Skeletal muscle tissue (tissue), 4 donors: ENCODE measurements around the gene KCNC1. TPM values are rescaled to one million over a fixed set of nuclear protein-coding genes. Genes with fewer than 3 reads are reported as not detected.

Source experiments
- H3K27ac ChIP-seq: one replicate; pipeline ENCODE4 v1.7.0; 2013; ENCODE audit warnings: mild to moderate bottlenecking, low read depth, low read length, inconsistent platforms
- H3K27me3 ChIP-seq, 3 donors: one replicate each; pipeline ENCODE4 v1.7.0; 2013; ENCODE audit warnings: low read length in 3 of 3; ENCODE audit not compliant: control insufficient read depth in 3 of 3, insufficient read depth in 3 of 3
- H3K36me3 ChIP-seq, 3 donors: one replicate each; pipeline ENCODE4 v1.7.0; 2013; ENCODE audit warnings: low read length in 3 of 3; ENCODE audit not compliant: control insufficient read depth in 3 of 3, insufficient read depth in 3 of 3
- H3K4me1 ChIP-seq, 3 donors: one replicate each; pipeline ENCODE4 v1.7.0; 2013; ENCODE audit warnings: low read length in 3 of 3, mild to moderate bottlenecking in 3 of 3; ENCODE audit not compliant: control insufficient read depth in 3 of 3, insufficient read depth in 3 of 3
- H3K4me3 ChIP-seq, 3 donors: one replicate each; pipeline ENCODE4 v1.7.0; 2013; ENCODE audit warnings: low read length in 3 of 3
- H3K9ac ChIP-seq, 3 donors: one replicate each; pipeline ENCODE4 v1.7.0; 2013; ENCODE audit warnings: low read length in 3 of 3, mild to moderate bottlenecking in 3 of 3, moderate library complexity in 2 of 3, low read depth in 1 of 3
- H3K9me3 ChIP-seq, 3 donors: one replicate each; pipeline ENCODE4 v1.7.0; 2013; ENCODE audit warnings: low read length in 3 of 3; ENCODE audit not compliant: control insufficient read depth in 3 of 3
- total RNA-seq: library from RNA; depleted of rRNA; stranded (reverse); fragments of >200 nt; gene quantifications from one replicate; pipeline ENCODE4 v1.2.3, GENCODE V29; 2014
- donor health status: Osteomylitis.

KCNC1 gene
- total RNA-seq, 1 donor from 2014 or later = under 0.01 TPM

- no peak overlapping the region for H3K4me3 ChIP-seq
- no peaks in the 10 kb centered on the region for H3K36me3 ChIP-seq
- H3K9ac ChIP-seq = no peak overlapping the region
- no peaks in the 10 kb centered on the region for H3K9me3 ChIP-seq
- H3K27me3 ChIP-seq = no peaks in the 10 kb centered on the region
- peaks cover 25 to 70% (median 61%) of the 10 kb centered on the region in 3 donors for H3K4me1 ChIP-seq
- peak overlapping the region; percentile 15 for H3K27ac ChIP-seq
These were observed 61.6 kb downstream of the KCNC1 start for GRCh38 chr11:17796154-17796553.

DNA sequence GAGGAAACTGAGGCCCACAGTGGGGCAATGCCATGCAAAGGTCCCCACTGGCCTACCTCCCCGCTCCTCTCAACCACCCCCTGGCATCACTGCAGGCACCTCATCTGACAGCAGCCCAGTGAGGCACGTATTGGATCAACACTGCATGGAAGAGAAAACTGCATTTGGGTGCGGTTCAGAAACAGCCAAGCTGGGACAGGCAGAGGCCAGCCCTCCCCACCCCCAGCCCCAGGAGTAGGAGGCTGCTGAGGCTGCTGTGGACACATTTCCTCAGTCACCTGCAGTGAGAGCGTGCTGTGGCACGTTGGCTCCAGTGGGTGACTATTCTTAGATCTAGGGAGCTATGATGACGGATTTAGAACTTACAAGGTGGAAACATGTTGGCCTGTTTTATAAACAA, 63.7 kb downstream of the KCNC1 start:
- H3K27ac ChIP-seq = peak overlapping the region; percentile 90

DNA sequence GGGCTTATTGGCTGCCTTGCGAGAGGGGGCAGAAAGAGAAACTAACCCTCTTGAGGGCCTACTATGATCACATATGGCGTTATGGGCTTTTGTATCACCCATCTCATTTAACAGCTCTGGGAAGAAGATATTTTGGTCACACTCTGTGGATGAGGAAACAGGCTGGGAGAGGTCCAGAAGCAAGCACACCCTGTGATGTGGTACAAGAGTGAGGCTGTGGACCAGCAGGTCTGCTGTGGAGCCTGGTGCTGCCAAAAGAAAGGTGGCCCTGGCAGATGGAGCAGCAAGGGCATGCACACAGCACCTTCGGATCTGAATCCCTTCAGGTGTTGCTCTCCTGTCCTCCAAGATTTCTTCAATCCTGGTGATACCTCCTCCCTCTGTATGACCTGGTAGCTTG, 64.1 kb downstream of the KCNC1 start:
- no peaks in the 10 kb centered on the region for H3K27me3 ChIP-seq
- H3K4me1 ChIP-seq = peaks cover 25 to 77% (median 58%) of the 10 kb centered on the region in 3 donors
- H3K9ac ChIP-seq = peak overlapping the region; percentile 44 to 75 (median 52)
- no peaks in the 10 kb centered on the region for H3K9me3 ChIP-seq
- no peaks in the 10 kb centered on the region for H3K36me3 ChIP-seq
- H3K27ac ChIP-seq = peak overlapping the region; percentile 90
- H3K4me3 ChIP-seq = peak overlapping the region in 2 of 3 donors; percentile 15 to 41

More for the DNA sequence above, 63.7 kb downstream of the KCNC1 start:
- peak overlapping the region; percentile 44 to 75 (median 52) for H3K9ac ChIP-seq
- H3K4me1 ChIP-seq = peaks cover 25 to 79% (median 61%) of the 10 kb centered on the region in 3 donors
- H3K4me3 ChIP-seq = peak overlapping the region; percentile 18 to 41 (median 38)
- H3K36me3 ChIP-seq = no peaks in the 10 kb centered on the region
- no peaks in the 10 kb centered on the region for H3K9me3 ChIP-seq
- H3K27me3 ChIP-seq = no peaks in the 10 kb centered on the region

DNA sequence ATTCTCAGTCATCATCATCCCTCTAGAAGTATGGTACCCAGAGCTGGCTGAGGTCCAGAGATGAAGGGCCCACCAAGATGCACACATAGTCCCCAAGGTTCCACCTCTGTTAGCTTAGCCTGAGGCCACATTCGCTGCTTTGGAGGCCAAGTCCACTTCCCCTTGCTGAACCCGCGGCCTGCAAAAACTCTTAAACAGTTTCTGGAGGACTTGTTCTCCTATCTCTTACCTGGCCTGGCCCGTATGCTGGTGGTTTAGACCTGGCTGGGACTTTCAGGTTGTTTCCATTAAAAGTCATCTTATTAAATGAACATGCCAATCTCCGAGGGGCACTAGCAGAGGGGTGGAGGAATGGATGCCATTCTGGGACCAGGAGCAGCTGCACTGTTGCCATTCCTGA, 64.6 kb downstream of the KCNC1 start:
- Histone ChIP-seq H3K27ac (peak overlapping the region; percentile 90), H3K9me3 (no peaks in the 10 kb centered on the region)

DNA sequence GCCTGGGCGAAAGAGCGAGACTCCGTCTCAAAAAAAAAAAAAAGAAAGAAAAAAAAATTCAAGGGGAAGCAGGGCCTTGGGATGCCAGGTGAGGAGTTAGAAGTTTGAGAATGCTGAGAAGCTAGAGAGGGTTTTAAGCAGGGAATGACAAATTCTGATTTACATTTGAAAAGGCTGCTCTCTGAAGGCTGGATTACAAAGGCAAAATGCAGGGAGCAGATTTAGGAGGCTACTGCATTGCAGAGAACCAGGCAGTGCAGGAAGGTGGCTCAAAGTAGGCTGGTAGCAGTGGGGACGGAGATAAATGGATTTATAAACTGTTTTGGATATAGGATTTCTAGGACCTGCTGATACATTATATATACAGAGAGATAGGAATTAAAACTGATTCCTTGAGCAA, 66.6 kb downstream of the KCNC1 start:
- Histone ChIP-seq H3K27ac (no peak overlapping the region), H3K4me1 (peaks cover 18 to 57% (median 50%) of the 10 kb centered on the region in 3 donors), H3K9me3 (no peaks in the 10 kb centered on the region), H3K36me3 (no peaks in the 10 kb centered on the region), H3K9ac (no peak overlapping the region), H3K4me3 (no peak overlapping the region), H3K27me3 (no peaks in the 10 kb centered on the region)

More for the DNA sequence above, 64.6 kb downstream of the KCNC1 start:
- peak overlapping the region in 1 of 3 donors; percentile 75 for H3K9ac ChIP-seq
- no peaks in the 10 kb centered on the region for H3K36me3 ChIP-seq
- peak overlapping the region in 1 of 3 donors; percentile 41 for H3K4me3 ChIP-seq
- H3K27me3 ChIP-seq = no peaks in the 10 kb centered on the region
- H3K4me1 ChIP-seq = peaks cover 21 to 73% (median 54%) of the 10 kb centered on the region in 3 donors

DNA sequence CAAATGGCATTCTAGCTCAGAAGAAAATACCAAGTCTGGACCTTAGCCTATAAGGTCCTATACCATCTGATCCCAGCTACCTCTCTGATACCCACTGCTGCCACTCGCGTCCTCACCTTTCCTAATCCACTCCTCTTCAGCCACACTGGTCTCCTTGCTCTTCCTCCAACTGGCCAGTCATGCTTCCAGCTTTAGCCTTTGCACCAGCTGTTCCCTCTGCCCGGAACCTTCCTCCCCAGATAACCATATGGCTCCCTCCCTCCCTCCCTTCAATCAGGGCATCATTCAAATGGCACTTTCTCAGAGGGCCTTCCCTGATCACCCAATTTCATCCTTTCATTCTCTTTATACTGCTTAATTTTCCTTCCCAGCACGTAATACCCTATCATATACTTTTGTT, 67.9 kb downstream of the KCNC1 start:
- H3K27ac ChIP-seq = no peak overlapping the region
- H3K4me1 ChIP-seq = peaks cover 16 to 46% (median 43%) of the 10 kb centered on the region in 3 donors
- H3K9me3 ChIP-seq = no peaks in the 10 kb centered on the region
- H3K36me3 ChIP-seq = no peaks in the 10 kb centered on the region
- no peaks in the 10 kb centered on the region for H3K27me3 ChIP-seq
- H3K4me3 ChIP-seq = no peak overlapping the region
- H3K9ac ChIP-seq = no peak overlapping the region

DNA sequence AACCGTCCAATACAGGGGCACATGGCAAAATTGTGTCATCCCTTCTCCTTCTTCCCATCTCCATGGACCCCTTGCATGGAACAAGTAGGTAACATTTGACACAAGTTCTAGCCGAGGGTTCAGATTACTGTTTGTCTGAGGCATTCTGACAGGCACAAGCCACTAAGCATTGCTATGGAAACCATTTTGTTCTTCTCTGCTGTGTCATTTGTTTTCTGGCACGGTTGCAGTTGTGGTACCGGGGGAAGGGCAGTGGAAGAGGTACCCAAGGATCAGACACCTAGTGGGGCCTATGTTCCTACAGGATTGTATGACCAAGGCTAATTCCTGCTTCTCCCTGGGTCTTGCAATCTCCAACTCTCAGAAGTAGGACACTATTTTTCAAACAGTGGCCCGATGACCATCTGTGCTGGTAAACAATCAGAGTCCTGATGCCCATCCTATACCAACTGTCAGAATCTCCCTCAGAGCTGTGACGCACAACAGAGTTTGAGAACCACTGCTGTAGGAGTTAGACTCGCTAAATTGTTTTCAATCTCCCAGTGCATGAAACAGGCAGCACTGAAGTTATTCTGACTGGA, 69.3 kb downstream of the KCNC1 start:
- Histone ChIP-seq H3K27ac (no peak overlapping the region), H3K4me3 (no peak overlapping the region), H3K4me1 (peaks cover 3 to 33% (median 30%) of the 10 kb centered on the region in 3 donors), H3K36me3 (no peaks in the 10 kb centered on the region), H3K9me3 (no peaks in the 10 kb centered on the region), H3K27me3 (no peaks in the 10 kb centered on the region), H3K9ac (no peak overlapping the region)

DNA sequence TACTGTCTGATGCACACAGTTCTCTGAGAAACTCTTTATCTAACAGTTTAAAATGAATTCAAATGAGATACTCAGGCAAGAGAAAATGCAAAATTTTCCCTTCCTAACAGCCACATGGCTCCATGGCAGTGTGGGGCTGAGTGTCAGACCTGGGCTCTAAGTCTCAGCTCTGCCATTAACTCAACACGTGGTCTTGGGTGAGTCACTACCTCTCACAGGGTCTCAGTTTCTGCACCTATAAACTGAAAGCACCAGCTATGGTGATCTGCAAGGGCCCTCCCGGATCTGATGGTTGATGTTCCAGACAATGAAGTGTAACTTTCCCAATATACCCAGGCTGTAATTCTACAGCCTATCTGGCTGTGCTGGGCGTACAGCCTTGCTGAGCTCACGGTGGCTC, 70.5 kb downstream of the KCNC1 start:
- H3K4me3 ChIP-seq = no peak overlapping the region
- H3K27ac ChIP-seq = no peak overlapping the region
- H3K9ac ChIP-seq = no peak overlapping the region
- no peaks in the 10 kb centered on the region for H3K9me3 ChIP-seq
- H3K4me1 ChIP-seq = peaks cover 4 to 28% (median 24%) of the 10 kb centered on the region in 3 donors
- H3K27me3 ChIP-seq = no peaks in the 10 kb centered on the region
- no peaks in the 10 kb centered on the region for H3K36me3 ChIP-seq

DNA sequence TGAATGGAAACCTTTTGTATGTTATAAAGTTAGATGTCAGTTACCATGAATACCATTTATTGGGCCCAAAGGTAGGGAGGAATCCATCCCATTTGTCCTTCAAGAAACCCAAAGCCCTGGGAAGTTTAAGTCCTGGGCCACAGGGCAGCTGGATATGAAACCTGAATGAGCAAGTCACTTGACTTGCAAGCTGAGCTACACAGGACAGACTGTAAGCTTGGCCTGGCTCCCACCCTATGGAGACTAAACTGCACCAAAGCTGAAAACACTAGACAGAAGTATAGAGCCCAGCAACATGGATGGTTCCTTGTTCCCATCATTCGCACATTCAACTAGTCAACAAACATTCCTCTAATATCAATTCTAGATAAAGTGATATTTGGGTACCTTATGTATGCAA, 71.3 kb downstream of the KCNC1 start:
- H3K9me3 ChIP-seq = no peaks in the 10 kb centered on the region
- no peak overlapping the region for H3K4me3 ChIP-seq
- no peaks in the 10 kb centered on the region for H3K27me3 ChIP-seq
- no peak overlapping the region for H3K27ac ChIP-seq
- H3K36me3 ChIP-seq = no peaks in the 10 kb centered on the region
- H3K9ac ChIP-seq = no peak overlapping the region
- peaks cover 9 to 32% (median 25%) of the 10 kb centered on the region in 3 donors for H3K4me1 ChIP-seq

- Histone ChIP-seq H3K4me1 (peaks cover 20 to 43% (median 36%) of the 10 kb centered on the region in 3 donors), H3K9ac (no peak overlapping the region), H3K36me3 (no peaks in the 10 kb centered on the region), H3K27me3 (no peaks in the 10 kb centered on the region), H3K4me3 (no peak overlapping the region), H3K9me3 (no peaks in the 10 kb centered on the region), H3K27ac (no peak overlapping the region)
These were observed 72.5 kb downstream of the KCNC1 start for GRCh38 chr11:17807034-17807433.
